ENCODE results near the gene OR2H1. TPM values are rescaled to one million over a fixed set of nuclear protein-coding genes. Genes with fewer than 3 reads are reported as not detected.

The OR2H1 gene
- total and polyA plus RNA-seq, 9 of the 15 experiments (the other 6 are each of a cell fraction or from before 2014, with no cell fraction given), result not detected

GRCh38 chr6:29483186-29483585 lies 26.2 kb downstream of the OR2H1 start:
- TF ChIP-seq ZBTB40 (IDR thresholded peaks at IDR 0.05) (no peak), ZBTB40 (CRISPR knock-in tag; IDR thresholded peaks at IDR 0.05) (no peak), ZBTB49 (CRISPR knock-in tag; IDR thresholded peaks at IDR 0.05; ENCODE audit: borderline replicate concordance) (no peak), YBX1 (IDR thresholded peaks at IDR 0.05) (no peak), TFE3 (CRISPR knock-in tag; IDR thresholded peaks at IDR 0.05) (no peak), ZNF639 (CRISPR knock-in tag; conservative IDR thresholded peaks at IDR 0.05 in 1 of 2, IDR thresholded peaks at IDR 0.05 in 1 of 2) (no peak), ERF (CRISPR knock-in tag; IDR thresholded peaks at IDR 0.05) (no peak)
- 8% methylated on average over 3 of the region's 3 CpGs for WGBS (ENCODE audit: insufficient coverage, low coverage, missing lambda C conversion rate)
- no peak overlapping the region for H3K4me2 ChIP-seq (ENCODE audit: insufficient read depth, low read length)
- ATAC-seq (no peak), DNase-seq (ENCODE audit: extremely low read depth in 1 of 4, low spot score in 3 of 4) (no peak), FAIRE-seq (no peak)
- no peaks in the 10 kb centered on the region for H3K9me3 ChIP-seq (replicated peaks; ENCODE audit: control insufficient read depth, insufficient read depth, low read depth, low read length)
- H3K27ac ChIP-seq (ENCODE audit: extremely low read depth, low read depth, low read length), result no peak overlapping the region
- BruUV-seq (replicated peaks), result no TSS peak
- no peak overlapping the region for H2AFZ ChIP-seq (ENCODE audit: low read depth, low read length)
- peaks cover 8 to 11% of the 10 kb centered on the region in 2 experiments; a peak in 4 of 5 replicates for H3K4me1 ChIP-seq (replicated peaks in 1 of 2; ENCODE audit: control insufficient read depth in 2 of 2, insufficient read depth in 2 of 2, low read length in 2 of 2)
- intact Hi-C loops (cut with micrococcal nuclease) (no loop called here), in situ Hi-C loops (cut with MboI) (no loop called here)
- H3K9me1 ChIP-seq (ENCODE audit: control insufficient read depth, insufficient read depth, low read length), result no peaks in the 10 kb centered on the region
- POLR2A ChIA-PET, result interaction anchor here (0.6 kb wide), 1 partner anchor 613 kb away, joined by 3 read pairs; no protein-coding TSS in a partner anchor
- H3K9ac ChIP-seq (ENCODE audit: insufficient read depth in 1 of 2, low read depth in 2 of 2, low read length in 2 of 2), result no peak overlapping the region
- H4K20me1 ChIP-seq (replicated peaks; ENCODE audit: control insufficient read depth, insufficient read depth, low read length), result no peaks in the 10 kb centered on the region
- H3K79me2 ChIP-seq (ENCODE audit: control insufficient read depth, insufficient read depth, low read length), result no peaks in the 10 kb centered on the region
- no peaks in the 10 kb centered on the region for H3K27me3 ChIP-seq (ENCODE audit: control insufficient read depth in 2 of 2, insufficient read depth in 2 of 2, low read length in 2 of 2)
- H3K4me3 ChIP-seq, result no peak overlapping the region
- CTCF ChIA-PET (ENCODE audit: low intra/inter-chr PET ratio), result no interaction called here
- H3K36me3 ChIP-seq (ENCODE audit: control insufficient read depth, insufficient read depth, low read length), result no peaks in the 10 kb centered on the region
